Fibroblast of villous mesenchyme (primary cell): ENCODE data around the gene AHCTF1. TPM values are rescaled to one million over a fixed set of nuclear protein-coding genes. Genes with fewer than 3 reads are reported as not detected.

Experiments
- DNase-seq: peaks from one replicate; pipeline ENCODE4 v3.0.0-alpha.2; 2010; ENCODE audit warnings: low read depth
- H3K4me3 ChIP-seq: 2 replicates; pipeline ENCODE4 v1.5.1; 2011; ENCODE audit warnings: low read depth, mild to moderate bottlenecking, low read length
- CTCF ChIP-seq: IDR thresholded peaks from 2 replicates; pipeline ENCODE4 v1.5.1; 2012; ENCODE audit warnings: low read depth, mild to moderate bottlenecking, low read length; ENCODE audit not compliant: insufficient read depth
- total RNA-seq: library from RNA; depleted of rRNA; stranded (reverse); fragments of >200 nt; gene quantifications from 2 replicates; pipeline ENCODE4 v1.2.3, GENCODE V29; 2012

Gene AHCTF1
- total RNA-seq, 1 donor, result 46.6 TPM

DNA sequence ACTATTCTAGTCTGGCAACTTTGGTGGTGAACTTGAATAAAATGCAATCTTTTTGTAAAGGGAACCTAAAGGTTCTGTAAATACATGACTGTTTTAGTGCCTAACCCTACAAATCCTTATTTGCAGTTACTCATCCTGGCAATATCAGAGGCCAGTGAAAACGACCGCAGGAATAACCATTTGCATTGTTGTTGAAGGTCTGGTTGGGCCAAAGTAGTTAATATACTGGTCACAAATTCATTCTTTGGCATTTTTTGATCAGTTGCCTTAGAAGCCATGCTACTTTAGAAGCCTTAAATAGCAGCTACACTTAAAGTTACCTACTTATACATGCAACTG lies 93.7 kb downstream of the AHCTF1 start:
- no peak for TF ChIP-seq CTCF
- DNase-seq, result no peak

DNA sequence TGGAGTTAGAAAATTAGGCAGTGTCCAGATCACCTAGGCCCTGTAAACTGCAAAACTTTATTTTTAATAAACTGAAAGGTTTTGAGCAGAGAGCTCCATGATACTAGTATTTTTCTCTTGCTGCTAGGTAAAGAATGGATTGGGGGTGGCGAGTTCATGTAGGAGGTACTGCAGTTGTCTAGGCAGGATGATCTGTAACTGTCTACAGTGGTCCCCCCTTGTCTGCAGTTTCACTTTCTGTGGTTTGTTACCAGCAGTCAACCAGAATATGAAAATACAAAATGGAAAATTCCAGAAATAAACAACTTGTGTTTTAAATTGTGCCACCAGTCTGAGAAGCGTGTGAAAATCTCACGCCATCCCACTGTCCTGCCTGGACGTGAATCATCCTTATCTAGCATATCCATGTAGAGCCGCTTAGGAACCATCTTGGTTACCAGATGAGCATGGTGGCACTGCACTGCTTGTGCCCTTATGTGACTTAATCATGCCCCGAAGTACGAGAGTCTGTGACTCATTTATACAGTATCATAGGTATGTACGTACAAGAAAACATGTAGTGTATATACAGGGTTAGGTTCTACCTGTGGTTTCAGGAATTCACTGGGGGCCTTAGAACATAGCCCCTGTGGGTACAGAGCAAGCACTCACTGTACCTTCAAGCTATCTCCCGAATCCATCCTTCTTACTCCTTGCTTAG lies 94.2 kb downstream of the AHCTF1 start:
- H3K4me3 ChIP-seq, result no peak overlapping the region
- DNase-seq, result peak; percentile 14
- no peak for TF ChIP-seq CTCF

More for the DNA sequence above, 93.7 kb downstream of the AHCTF1 start:
- no peak overlapping the region for H3K4me3 ChIP-seq

- no peak for DNase-seq
- TF ChIP-seq CTCF, result no peak
- H3K4me3 ChIP-seq, result no peak overlapping the region
Observed at GRCh38 chr1:246836209-246836966, 95.4 kb downstream of the AHCTF1 start.

DNA sequence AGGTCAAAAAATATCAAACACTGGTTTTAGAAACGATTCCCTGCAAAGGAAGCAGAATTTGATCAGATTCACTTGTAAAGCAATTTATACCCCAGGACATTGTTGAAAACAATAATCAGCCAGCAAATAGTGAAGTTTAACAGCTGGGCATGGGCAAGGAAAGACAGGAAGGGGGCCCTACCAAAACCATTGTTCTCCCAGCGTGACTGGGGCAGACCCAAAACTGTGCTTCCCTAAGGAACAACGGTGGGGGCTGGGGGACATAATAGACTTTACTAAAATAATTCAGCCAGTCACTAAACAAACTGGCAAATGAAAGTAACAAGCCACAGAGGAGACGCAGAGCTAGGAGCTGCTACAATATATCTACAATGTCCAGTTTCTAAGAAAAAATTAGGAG lies 100.2 kb downstream of the AHCTF1 start:
- no peak overlapping the region for H3K4me3 ChIP-seq
- DNase-seq, result no peak
- TF ChIP-seq CTCF, result no peak

GRCh38 chr1:246828818-246829217 lies 102.9 kb downstream of the AHCTF1 start:
- H3K4me3 ChIP-seq, result no peak overlapping the region
- DNase-seq, result no peak
- TF ChIP-seq CTCF, result no peak

GRCh38 chr1:246827396-246827795 lies 104.4 kb downstream of the AHCTF1 start:
- TF ChIP-seq CTCF, result no peak
- no peak for DNase-seq
- no peak overlapping the region for H3K4me3 ChIP-seq
